SU-DHL-6 (cell line): ENCODE measurements around the gene ACVR1.

Source experiments
- H2AFZ ChIP-seq: fragments of 200-600 bp; sonication (generic); 2 replicates; pipeline ENCODE4 v1.6.1; 2014; ENCODE audit warnings: low read depth, mild to moderate bottlenecking, moderate library complexity, mixed read lengths, antibody characterized with exemption, low read length; ENCODE audit not compliant: severe bottlenecking
- H3F3A ChIP-seq: fragments of 200-600 bp; shearing (Covaris generic); 2 replicates; pipeline ENCODE4 v1.6.0; 2016; ENCODE audit warnings: antibody characterized with exemption, mild to moderate bottlenecking; ENCODE audit not compliant: insufficient read depth
- H3K27ac ChIP-seq: fragments of 200-600 bp; sonication (generic); 2 replicates; pipeline ENCODE4 v1.5.1; 2016; ENCODE audit warnings: low read depth, mild to moderate bottlenecking, low read length, moderate library complexity, mixed read lengths
- H3K27me3 ChIP-seq: fragments of 200-600 bp; sonication (generic), shearing (Covaris generic); 2 replicates; pipeline ENCODE4 v1.6.0; 2014; ENCODE audit warnings: mild to moderate bottlenecking, low read length
- H3K36me3 ChIP-seq: fragments of 200-600 bp; sonication (generic); 2 replicates; pipeline ENCODE4 v1.6.1; 2014; ENCODE audit warnings: mild to moderate bottlenecking, low read length, mixed read lengths
- H3K4me2 ChIP-seq: fragments of 300-600, 200-600 bp; shearing (Covaris generic), sonication (generic); 2 replicates; pipeline ENCODE4 v1.6.0; 2014; ENCODE audit warnings: low read length, low read depth, mild to moderate bottlenecking; ENCODE audit not compliant: poor library complexity, severe bottlenecking
- H3K4me3 ChIP-seq: fragments of 200-600 bp; sonication (generic); 2 replicates; pipeline ENCODE4 v1.5.1; 2014; ENCODE audit warnings: antibody characterized with exemption, low read length, mild to moderate bottlenecking, mixed read lengths; ENCODE audit not compliant: insufficient read depth, poor library complexity, severe bottlenecking
- H3K79me2 ChIP-seq: fragments of 200-600 bp; sonication (generic); 2 replicates; pipeline ENCODE4 v1.6.1; 2014; ENCODE audit warnings: mild to moderate bottlenecking, low read length, moderate library complexity; ENCODE audit not compliant: insufficient read depth
- H3K9ac ChIP-seq: fragments of 200-600 bp; sonication (generic); 2 replicates; pipeline ENCODE4 v1.7.0; 2014; ENCODE audit warnings: mild to moderate bottlenecking, low read length
- H3K9me2 ChIP-seq: fragments of 200-600 bp; sonication (generic); replicated peaks from 2 replicates; pipeline ENCODE4 v1.6.1; 2014; ENCODE audit warnings: low read length; ENCODE audit not compliant: insufficient read depth
- H3K9me3 ChIP-seq: fragments of 200-600 bp; sonication (generic); 2 replicates; pipeline ENCODE4 v1.6.1; 2014; ENCODE audit warnings: low read length, mixed read lengths; ENCODE audit not compliant: insufficient read depth
- H4K20me1 ChIP-seq: fragments of 200-600 bp; sonication (generic); 2 replicates; pipeline ENCODE4 v1.6.1; 2014; ENCODE audit warnings: low read depth, mild to moderate bottlenecking, antibody characterized with exemption, low read length, moderate library complexity, mixed read lengths
- CTCF ChIP-seq: fragments of 200-600 bp; sonication (generic); IDR thresholded peaks from one replicate; pipeline ENCODE4 v1.5.1; 2017; ENCODE audit warnings: antibody characterized with exemption, mild to moderate bottlenecking, low read length, moderate library complexity; ENCODE audit not compliant: insufficient read depth, poor library complexity, severe bottlenecking
- EZH2phosphoT487 ChIP-seq: fragments of 200-600 bp; sonication (generic), shearing (Covaris generic); conservative IDR thresholded peaks from 2 replicates; pipeline ENCODE4 v1.6.1; 2018; ENCODE audit warnings: mild to moderate bottlenecking, antibody characterized with exemption, low read length, moderate library complexity, mixed read lengths

Gene ACVR1

GRCh38 chr2:157839162-157839801 lies 36.8 kb downstream of the ACVR1 start:
- Histone ChIP-seq H3K36me3 (no peaks in the 10 kb centered on the region), H3K9ac (no peak overlapping the region), H3K4me2 (no peak overlapping the region), H3K27me3 (no peaks in the 10 kb centered on the region), H3K9me3 (no peaks in the 10 kb centered on the region), H3K27ac (no peak overlapping the region), H3K9me2 (no peaks in the 10 kb centered on the region), H3K79me2 (no peaks in the 10 kb centered on the region), H3K4me3 (no peak overlapping the region), H2AFZ (no peak overlapping the region), H4K20me1 (no peaks in the 10 kb centered on the region), H3F3A (no peaks in the 10 kb centered on the region)
- TF ChIP-seq CTCF (no peak), EZH2phosphoT487 (no peak)

GRCh38 chr2:157838442-157839161 lies 37.5 kb downstream of the ACVR1 start:
- no peak for TF ChIP-seq CTCF
- Histone ChIP-seq H3K9me3 (no peaks in the 10 kb centered on the region), H3K9me2 (no peaks in the 10 kb centered on the region), H3K27ac (no peak overlapping the region), H3K36me3 (no peaks in the 10 kb centered on the region), H3K9ac (no peak overlapping the region), H3K27me3 (no peaks in the 10 kb centered on the region), H3K4me2 (no peak overlapping the region), H3K79me2 (no peaks in the 10 kb centered on the region), H2AFZ (no peak overlapping the region), H3K4me3 (no peak overlapping the region), H4K20me1 (no peaks in the 10 kb centered on the region), H3F3A (no peaks in the 10 kb centered on the region)

- Histone ChIP-seq H3K4me2 (no peak overlapping the region), H3K36me3 (no peaks in the 10 kb centered on the region), H3K27me3 (no peaks in the 10 kb centered on the region), H3K4me3 (no peak overlapping the region), H2AFZ (no peak overlapping the region), H3K27ac (no peak overlapping the region), H4K20me1 (no peaks in the 10 kb centered on the region), H3K79me2 (no peaks in the 10 kb centered on the region), H3F3A (no peaks in the 10 kb centered on the region), H3K9ac (no peak overlapping the region), H3K9me2 (no peaks in the 10 kb centered on the region), H3K9me3 (no peaks in the 10 kb centered on the region)
- TF ChIP-seq EZH2phosphoT487, result no peak
- no peak for TF ChIP-seq CTCF
Measured at GRCh38 chr2:157837851-157838441, 38.2 kb downstream of the ACVR1 start.
